T-helper 22 cell (primary cell): ENCODE results near the gene CDK5RAP2.
"Not testable (repeated sequence)": the region's sequence is repeated elsewhere in the genome, so short reads cannot be mapped to it uniquely, and the experiment has no call there.

Experiments
- DNase-seq: peaks from one replicate; pipeline ENCODE4 v3.0.0-alpha.2; 2020; ENCODE audit warnings: low read depth

The CDK5RAP2 gene

DNA sequence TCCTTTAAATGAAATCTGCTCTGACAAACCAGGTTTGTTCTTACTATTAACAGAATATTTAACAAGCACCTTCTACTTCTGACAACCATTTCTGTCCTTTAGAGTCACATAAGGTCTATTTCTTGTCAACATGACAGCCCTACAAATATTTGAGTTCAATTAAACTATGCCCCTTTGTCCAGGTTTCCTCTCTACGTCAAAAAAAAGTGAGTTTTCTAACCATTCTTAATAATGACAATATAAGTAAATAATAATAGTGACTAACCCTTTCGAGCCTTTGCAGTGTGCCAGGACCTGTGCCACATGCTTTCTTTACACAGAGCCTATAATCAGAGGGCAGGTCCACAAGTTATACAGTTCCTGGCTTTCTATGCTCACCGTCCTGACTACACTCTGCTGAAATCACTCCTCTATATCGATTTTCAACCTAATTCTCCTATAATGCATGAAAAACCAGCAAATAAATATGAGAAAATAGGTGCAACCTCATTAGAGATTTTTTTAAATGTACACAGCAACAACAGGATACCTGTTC, 115.0 kb downstream of the CDK5RAP2 start:
- DNase-seq = no peak

DNA sequence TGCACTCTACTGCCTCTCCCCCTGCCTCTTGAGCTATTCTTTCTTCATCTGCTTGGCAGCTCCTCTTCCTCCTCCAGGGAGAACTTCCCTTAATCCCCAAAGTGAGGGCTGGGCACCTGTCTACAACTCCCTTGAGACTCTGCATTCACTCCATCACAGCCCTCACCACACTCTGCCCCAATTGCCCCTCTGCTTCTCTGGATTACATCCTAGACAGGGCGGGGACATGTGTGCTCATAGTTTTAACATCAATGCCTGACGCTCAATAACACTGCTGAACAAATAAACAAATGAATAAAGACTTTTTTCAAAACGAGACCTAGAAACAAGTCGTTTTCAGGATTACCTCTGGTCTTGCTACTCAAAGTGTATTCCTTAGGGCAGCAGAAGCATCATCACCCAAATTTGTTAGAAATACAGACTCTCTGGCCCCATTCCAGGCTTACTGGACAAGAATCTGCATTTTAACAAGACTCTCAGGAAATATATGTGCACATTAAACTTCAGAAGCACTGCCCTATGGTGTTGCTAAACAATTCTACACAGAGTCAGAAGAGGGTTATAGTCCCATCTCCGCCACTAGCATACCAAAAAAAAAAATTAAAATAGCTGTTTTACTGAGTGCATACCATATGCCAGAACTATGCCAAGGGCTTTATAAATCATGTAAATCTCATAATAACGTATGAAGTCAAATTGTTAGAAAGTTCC, 115.6 kb downstream of the CDK5RAP2 start:
- no peak for DNase-seq

DNA sequence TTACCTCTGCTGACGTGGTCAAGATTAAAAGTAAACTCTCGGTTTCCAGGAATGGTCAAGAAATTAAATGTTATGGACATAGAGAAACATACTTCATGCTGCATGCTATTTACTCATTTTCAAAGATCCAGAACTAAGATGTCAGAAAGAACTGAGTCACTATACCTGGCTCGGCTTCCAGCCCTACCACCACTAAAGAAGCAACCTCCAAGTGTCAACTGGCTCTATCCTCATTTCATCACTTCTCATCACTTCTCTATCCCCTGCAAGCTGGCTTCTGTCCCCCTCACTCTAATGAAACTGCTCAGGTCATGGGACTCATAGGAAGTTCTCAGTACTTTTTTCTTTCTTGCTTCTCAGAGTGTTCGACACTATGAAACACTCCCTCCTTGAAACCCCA, 116.2 kb downstream of the CDK5RAP2 start:
- no peak for DNase-seq

DNA sequence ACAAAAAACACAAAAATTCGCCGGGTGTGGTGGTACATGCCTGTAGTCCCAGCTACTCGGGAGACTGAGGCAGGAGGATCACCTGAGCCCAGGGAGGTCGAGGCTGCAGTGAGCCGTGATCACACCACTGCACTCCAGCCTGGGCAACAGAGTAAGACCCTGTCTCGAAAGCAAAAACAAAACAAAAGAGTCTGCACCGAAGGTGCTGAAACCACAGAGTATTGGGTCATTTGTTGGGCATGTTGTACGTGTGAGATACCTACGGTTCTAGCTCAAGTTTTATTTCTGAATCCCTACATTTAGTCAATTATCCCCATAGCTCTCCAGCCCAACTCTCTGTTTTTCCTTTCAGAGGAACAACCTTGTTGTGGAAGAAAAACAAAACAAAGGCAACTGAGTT, 118.3 kb downstream of the CDK5RAP2 start:
- DNase-seq = not testable (repeated sequence)

DNA sequence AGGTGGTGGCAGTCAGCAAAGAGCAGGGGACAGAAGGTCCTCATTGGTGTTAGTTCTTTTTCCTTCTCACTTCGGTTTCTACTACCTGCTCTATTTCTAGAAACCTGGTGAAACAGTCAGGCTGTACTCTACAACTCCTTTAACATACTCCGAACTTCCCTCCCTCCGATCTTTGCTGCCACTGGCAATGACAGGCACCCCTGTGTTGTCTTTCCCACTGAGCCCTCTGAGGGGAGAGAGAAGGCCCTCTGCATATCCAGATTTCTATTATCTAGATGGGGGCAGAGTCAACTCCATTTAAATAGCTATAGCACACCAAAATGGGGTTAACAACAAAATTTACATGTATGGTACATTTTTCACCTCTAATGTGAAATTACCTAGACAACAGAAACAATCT, 123.7 kb downstream of the CDK5RAP2 start:
- no peak for DNase-seq

DNA sequence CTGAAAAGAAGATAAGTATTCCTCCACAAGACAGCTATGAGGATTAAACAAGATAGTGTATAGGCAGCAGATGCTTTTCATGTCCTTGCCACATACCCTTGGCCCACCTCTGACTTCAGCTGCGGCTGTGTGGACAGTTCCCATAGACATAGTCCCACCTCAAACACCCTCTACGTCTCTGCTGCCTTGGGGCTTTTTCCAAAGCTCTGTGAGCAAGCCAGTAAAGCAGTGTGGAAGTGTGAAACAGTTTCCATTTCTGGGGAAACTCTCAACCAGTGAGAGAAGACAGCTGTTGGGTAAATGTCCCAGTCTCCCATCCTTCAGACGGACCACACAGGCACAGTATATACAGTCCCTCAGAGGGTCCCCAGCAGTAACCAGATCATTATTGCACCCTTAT, 125.5 kb downstream of the CDK5RAP2 start:
- DNase-seq = no peak

DNA sequence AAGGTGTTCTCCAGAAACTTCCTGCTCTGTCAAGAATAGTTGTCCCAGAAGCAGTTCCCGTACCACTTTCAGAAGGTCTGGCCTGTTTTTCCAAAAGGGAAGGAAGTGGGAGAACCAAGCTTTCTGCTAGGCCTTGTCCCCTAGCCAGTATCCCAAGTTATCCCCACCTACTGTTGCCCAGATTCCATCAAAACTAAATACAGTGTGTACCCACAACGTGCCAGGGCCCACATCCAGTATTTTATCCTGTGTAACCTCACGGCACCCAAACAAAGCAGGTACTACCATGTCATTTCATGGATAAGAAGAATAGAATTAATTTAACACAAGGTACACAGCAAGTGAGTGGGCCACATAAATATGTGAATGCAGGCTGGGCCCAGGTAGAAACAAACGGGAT, 126.2 kb downstream of the CDK5RAP2 start:
- no peak for DNase-seq

DNA sequence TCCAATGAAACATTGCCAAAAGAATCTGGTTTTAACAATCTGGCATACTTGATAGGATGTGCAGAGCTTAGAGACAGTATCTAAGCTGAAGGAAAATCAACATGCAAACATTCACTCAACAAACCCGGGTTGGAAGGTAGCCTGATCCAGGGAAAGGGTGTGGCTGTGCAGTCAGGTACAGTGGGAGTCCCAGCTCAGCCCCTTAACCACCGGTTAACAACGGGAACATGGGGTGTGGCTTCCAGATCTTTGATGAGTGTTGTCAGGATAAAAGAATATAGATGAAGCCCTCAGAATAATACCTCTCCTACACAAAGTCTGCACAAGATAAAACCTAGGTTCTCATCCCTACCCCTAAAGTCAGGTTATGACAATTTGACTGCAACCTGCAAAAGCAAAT, 127.3 kb downstream of the CDK5RAP2 start:
- DNase-seq = no peak

DNA sequence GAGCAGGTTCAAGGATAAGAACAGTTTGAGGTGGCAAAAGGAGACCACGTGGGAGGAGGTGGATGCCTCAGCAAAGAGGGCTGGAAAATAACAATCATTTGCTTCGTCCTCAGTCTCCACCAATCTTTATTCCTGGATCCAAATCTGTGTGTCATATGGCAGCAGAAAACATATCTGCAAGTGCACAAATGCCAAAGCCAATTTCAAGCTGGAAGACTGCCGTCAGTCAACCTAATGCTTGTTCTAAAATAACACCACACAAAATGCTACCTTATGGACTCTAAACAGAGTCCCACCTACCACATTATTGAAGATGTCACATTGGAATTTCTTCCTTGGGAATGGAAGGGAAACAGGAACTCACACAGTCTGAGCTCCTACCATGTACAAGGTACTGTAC, 129.1 kb downstream of the CDK5RAP2 start:
- DNase-seq = no peak

DNA sequence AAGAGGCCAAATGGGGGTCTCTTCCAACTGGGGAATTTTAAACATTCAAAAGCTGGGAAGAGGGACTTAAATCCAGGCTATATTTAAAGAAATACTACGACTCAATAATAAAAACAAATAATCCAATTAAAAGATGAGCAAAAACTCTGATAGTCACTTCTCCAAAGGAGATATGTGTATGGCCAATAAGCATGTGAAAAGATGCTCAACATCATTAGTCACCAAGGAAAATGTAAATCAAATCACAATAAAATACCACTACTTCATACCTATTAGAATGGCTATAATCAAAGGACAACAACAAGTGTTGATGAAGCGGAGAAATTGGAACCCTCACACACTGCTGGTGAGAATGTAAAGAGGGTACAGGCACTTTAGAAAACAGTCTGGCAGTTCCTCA, 130.4 kb downstream of the CDK5RAP2 start:
- no peak for DNase-seq

DNA sequence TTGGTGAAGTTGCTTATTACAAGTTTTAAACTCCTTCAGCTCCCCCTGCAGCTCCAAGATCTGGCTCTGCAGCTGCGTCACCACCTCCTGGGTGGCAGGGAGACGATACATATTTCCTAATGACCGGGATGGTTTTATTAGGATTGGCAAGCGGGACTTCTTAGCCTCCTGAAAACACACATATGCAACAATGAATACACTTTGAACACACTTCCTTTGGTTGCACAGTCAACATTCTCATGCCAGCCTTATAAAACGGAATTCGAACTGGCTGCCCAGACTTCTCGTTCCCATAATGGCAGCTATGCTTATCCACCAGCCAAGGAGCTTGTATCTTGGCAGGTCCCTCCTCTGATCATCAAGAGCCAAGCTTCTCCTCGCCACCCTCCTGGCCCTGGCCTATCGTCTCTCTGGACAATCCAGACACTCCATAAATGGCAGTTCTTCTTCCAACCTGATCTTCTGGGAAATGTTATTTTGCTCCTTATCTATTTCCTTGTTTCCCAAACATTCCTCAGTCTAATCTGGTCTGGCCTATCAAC, 131.9 kb downstream of the CDK5RAP2 start:
- DNase-seq = no peak

DNA sequence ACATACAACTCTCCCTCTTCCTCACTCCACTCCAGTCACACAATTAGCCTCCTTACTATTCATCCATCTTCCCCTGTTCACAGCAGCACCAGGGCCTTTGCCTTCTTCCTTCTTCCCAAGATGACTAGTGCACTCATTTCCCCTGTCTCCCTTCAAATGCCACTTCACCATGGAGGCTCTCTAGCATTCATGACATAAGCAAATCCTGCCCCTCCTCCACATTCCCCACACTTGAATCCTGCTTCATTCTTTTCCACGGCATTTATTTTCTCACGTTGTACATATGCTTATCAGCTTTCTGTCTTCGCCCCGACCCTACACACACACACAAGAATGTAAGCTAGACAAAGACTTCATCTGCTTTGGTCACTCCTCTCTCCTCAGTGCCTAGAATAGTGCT, 133.3 kb downstream of the CDK5RAP2 start:
- no peak for DNase-seq

DNA sequence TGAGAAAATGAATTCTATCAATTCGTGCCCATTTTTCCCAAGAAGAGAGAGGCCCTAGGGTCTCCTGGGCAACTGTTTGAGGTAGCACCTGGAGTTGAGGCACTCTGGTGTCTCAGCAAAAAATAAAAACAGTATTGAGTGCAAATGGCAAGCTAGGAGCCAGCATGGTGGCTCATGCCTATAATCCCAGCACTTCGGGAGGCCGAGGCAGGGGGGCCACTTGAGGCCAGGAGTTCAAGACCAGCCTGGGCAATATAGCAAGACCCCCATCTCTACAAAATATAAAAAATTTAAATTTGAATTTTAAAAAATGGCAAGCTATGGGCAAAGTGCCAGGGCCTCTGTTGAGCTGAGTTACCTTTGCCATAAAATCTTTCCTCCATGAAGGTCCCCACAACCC, 136.0 kb downstream of the CDK5RAP2 start:
- DNase-seq = no peak

DNA sequence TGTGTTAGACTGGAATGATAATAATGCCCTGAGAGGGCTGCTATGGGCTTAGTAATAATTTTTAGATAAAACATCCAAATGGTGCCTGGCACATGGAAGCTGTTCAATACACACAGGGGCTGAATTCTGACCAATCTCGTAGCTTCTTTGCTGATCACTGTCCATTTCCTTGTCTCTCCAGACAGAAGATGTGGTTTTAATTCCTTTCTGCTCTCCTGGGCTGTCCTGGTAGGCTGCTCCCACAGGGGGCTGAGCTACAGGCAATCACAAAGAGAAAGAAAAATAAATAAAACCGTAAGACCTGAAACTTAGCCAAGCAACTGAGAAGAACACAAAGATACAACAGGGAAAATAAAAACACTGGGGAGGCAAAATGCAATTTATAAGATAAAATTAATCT, 136.5 kb downstream of the CDK5RAP2 start:
- DNase-seq = no peak

DNA sequence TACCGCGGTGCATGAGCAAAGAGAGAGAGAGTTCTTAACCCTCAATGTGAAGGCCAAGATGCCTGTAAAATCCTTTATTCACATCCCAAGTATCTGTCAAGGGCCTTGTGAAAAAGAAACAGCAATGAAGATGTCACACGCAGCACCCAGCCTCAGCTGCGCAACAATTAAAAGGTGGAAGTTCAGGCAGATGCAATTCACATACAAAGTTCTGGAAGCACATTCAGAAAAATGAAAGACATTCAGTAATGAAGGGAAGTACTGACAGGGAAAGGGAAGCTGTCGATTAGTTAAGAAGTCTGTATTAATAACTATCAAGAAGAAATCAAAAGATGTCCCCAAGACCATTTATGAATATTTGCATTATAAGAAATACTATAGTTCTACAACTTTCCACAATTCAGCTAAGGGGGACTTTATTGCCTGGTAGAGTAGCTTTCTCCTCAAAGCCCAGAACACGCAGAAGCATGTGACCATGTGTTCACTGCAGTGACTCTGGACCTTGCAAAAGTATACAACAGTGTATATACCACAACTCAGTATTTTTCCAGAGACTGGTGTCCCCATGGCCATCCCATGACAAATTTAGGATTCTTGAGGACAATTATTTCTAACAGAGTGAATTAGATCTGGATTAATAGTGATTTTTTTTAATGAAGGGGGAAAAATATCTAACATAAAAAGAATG, 137.5 kb downstream of the CDK5RAP2 start:
- DNase-seq = no peak

DNA sequence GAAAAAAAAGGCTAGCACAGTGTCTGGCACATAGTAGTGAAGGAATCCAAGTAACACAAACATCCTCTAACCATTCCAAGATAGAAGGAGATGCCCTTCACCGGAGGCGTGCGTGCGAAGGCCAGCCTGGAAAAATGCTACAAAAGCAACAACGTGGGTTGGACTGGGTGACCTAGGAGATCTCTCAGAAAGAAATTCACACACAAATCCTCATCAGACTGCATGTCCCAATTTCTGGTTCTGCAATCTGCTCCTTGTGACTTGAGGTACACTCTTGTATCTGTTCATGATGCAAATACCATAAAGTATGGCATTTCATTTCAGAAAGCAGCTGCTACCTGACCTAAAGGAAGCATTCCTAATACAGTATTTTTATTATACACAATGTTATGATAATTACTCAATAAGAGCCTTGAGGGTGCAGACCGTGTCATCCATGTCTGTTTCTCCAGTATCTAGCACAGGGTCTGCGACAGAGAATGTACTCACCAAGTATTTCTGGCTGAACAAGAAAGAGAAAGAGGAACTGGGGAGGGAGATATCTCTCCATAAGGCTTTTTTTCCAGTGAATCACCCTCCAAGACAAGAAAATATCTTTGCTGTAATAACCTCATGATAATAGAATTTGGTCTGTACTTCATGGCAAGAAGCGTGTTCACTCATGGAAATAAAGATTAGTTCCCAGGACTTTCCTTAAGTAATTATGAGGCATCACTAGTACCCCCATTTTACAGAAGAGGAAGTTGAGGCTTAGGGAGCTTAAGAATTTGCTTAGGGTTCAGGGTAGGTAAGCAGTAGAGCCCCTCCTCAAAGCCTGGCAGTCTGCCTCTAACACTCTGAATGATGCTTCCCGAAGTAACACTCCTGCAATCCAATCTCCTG, 138.3 kb downstream of the CDK5RAP2 start:
- no peak for DNase-seq

DNA sequence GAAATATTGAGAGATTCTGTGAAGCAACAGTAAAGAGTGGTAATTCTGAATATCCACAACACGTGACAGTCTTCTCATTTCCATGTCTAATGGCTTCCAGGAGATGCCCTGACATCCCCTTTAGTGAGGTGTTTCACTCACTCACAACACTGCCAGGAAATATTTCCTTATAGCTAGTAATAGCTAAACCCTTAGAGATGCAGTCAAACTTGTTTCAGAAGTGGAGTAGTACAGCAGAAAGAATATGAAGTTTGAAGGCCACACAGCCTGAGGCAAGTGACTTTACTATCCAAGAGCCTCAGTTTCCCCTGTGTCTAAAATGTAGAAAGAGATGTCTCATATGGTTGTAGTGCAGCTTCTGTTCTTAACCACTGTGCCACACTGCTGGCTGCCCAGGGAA, 139.2 kb downstream of the CDK5RAP2 start:
- no peak for DNase-seq

DNA sequence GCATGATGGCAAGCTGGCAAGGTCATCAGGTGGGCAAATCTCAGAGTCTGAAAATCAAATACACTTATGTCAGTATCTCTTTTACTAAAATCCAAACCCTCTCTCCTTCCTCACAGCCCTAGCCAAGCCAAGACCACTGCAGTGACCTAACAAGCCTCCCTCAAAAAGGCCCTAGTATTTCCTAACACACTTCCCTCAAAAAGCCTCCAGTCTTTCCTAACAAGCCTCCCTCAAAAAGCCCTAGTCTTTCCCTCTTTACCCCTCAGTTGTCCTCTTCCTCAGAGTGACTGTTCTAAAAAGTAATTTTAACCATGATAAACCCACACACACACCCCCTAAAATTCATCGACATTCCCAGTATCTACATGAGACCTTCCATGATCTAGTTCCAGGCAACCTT, 140.0 kb downstream of the CDK5RAP2 start:
- DNase-seq = no peak

DNA sequence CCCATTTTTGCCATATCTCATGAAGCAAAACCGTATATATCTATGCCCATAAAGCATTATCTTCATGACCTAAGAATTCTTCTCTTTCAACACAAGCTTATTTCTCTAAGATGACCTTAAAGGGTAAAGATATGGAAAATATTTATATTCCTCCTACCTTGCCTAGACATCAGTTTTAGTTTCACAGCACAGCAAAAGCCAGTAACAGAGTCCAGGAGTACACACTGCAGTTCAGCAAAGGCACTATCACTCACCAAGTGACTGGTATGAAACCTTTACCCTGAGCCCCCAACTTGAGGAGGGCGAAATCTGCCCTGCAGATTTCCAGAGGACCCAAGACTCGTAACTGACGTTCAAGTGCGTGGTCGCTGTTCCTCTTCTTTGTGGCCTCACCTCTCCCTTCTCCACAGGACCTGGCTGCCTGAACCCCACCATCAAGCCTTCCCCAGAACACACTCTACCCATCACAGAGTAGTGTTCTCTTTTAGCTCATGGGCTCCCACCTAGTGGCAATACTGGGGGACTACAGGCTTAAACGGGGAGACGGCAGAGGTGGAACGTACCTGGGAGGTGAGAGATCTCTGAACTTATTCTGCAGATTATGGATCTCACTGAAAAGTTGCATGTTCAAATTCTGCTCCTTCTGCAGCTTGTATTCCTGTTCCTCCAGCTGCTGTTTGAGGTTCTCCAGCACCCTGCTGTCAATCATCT, 141.0 kb downstream of the CDK5RAP2 start:
- no peak for DNase-seq

DNA sequence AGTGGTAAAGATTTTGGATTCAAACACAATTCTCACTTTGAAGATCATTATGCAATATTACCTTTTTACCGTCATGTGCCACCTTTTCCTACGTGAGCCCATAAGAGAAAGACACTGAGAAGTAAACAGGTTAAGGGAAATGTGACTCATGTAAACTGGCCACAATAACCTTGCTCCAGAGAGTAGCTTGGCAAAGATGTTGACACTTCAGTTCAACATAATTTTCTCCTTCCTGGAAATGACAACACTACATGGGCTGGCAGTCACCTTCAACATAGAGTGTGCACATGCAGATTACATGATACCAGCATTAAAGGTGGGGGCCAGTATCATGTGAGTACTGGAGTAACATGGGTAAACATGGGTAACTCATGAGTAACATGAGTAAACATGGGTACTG, 141.9 kb downstream of the CDK5RAP2 start:
- no peak for DNase-seq

DNA sequence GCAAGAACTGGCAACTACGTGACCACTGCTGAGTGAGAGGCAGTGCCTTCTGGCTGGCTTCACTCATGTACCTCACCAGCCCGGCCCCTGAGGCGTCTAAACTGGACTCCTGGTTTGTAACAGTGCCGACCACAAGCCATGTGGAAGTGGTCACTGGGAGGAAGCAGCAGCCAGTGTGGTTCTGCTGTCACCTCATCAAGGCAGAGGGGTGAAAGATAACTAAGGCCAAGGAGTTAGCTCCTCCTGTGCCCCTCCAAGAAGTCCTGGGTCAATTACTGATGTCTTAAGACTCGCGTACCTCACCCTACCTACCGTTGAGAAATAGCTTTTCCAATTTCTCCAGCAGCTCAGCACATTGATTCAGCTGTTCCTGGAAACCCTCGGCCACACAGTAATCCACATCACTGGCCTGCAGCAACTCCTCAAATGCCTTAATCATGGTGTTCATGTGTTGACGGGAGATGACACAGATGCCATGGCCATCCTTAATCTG, 142.9 kb downstream of the CDK5RAP2 start:
- DNase-seq = no peak

DNA sequence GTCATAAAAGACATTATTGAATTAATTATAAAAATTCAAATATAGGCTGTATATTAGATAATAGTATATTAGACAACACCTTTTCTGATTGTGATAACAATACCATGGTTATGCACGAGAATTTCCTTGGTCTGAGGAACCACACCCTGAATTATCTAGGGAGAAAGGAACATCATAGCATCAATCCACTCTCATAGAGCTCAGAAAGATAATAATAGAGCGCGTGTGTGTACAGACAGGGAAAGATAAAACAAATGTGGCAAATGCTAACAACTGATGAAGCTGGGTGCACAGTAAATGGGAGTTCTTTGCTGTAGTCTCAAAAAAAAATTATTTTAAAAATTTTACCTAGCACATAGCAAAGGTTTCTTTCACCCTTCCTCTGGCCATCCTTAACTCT, 143.5 kb downstream of the CDK5RAP2 start:
- DNase-seq = no peak
